DND-41 (cell line): Measurements from ENCODE around the gene PCED1A.

Experiments
- ATAC-seq: fragments of 200-7000 bp; cut with Tn5 transposase; 3 replicates; pipeline ENCODE4 v1.9.1; 2021; ENCODE audit warnings: low read depth; ENCODE audit not compliant: insufficient read depth
- DNase-seq: peaks from one replicate; pipeline ENCODE4 v3.0.0-alpha.2; 2020
- H2AFZ ChIP-seq: 2 replicates; pipeline ENCODE4 v1.6.0; 2012; ENCODE audit warnings: low read depth, low read length
- H3K27ac ChIP-seq: 2 replicates; pipeline ENCODE4 v1.5.1; 2012; ENCODE audit warnings: low read length, inconsistent platforms
- H3K27me3 ChIP-seq: fragments of 200-600 bp; sonication (generic); 2 replicates; pipeline ENCODE4 v1.6.0; 2012; ENCODE audit warnings: low read length, mild to moderate bottlenecking, inconsistent platforms; ENCODE audit not compliant: insufficient read depth, poor library complexity
- H3K36me3 ChIP-seq: 2 replicates; pipeline ENCODE4 v1.5.1; 2012; ENCODE audit warnings: low read length, inconsistent platforms; ENCODE audit not compliant: insufficient read depth
- H3K4me1 ChIP-seq: 2 replicates; pipeline ENCODE4 v1.5.1; 2012; ENCODE audit warnings: mild to moderate bottlenecking, low read length; ENCODE audit not compliant: insufficient read depth
- H3K4me2 ChIP-seq: 2 replicates; pipeline ENCODE4 v1.6.0; 2012; ENCODE audit warnings: mild to moderate bottlenecking, moderate library complexity, low read length, inconsistent platforms; ENCODE audit not compliant: insufficient read depth
- H3K4me3 ChIP-seq, 2 experiments: fragments of 200-600 bp in 1 of 2; shearing (Covaris generic) in 1 of 2; 2 replicates each; pipeline ENCODE4 v1.5.1; 2012 to 2016; ENCODE audit warnings: inconsistent platforms in 2 of 2, low read length in 2 of 2, mild to moderate bottlenecking in 2 of 2, low read depth in 1 of 2, moderate library complexity in 1 of 2
- H3K79me2 ChIP-seq: 2 replicates; pipeline ENCODE4 v1.6.0; 2012; ENCODE audit warnings: low read length, inconsistent platforms; ENCODE audit not compliant: insufficient read depth
- H3K9ac ChIP-seq: 2 replicates; pipeline ENCODE4 v1.6.0; 2012; ENCODE audit warnings: low read depth, mild to moderate bottlenecking, inconsistent platforms, low read length, moderate library complexity
- H3K9me3 ChIP-seq: 2 replicates; pipeline ENCODE4 v1.5.1; 2012; ENCODE audit warnings: low read length, moderate library complexity, mild to moderate bottlenecking, inconsistent platforms; ENCODE audit not compliant: insufficient read depth, severe bottlenecking
- H4K20me1 ChIP-seq: 2 replicates; pipeline ENCODE4 v1.6.0; 2012; ENCODE audit warnings: low read length; ENCODE audit not compliant: insufficient read depth
- CTCF ChIP-seq: IDR thresholded peaks from 2 replicates; pipeline ENCODE4 v1.5.1; 2012; ENCODE audit warnings: borderline replicate concordance, low read length, moderate library complexity, mild to moderate bottlenecking; ENCODE audit not compliant: poor library complexity, severe bottlenecking; ENCODE audit errors: extremely low read depth
- EZH2 ChIP-seq: IDR thresholded peaks from 3 replicates; pipeline ENCODE4 v1.6.1; 2012; ENCODE audit warnings: borderline replicate concordance, low read depth, mild to moderate bottlenecking, moderate library complexity, low read length, inconsistent platforms; ENCODE audit not compliant: severe bottlenecking

PCED1A gene

DNA sequence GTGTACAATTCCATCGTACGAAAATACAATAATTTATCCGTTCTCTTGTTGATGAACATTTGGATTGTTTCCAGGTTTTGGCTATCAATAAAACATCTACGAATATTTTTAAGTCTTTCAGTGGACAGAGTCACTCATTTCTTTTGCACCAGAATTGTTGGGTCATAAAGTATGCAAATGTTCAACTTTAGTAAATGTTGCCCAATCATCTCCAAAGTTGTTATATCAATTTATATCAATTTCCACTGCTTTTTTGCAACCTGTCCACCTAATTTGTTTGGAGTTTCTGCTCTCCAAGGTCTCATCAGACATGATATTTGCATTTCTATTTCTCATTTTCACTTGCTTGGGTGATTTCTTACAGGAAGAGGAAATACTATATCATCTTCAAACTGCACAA, 13.8 kb downstream of the PCED1A start:
- H3K4me2 ChIP-seq, result no peak overlapping the region

DNA sequence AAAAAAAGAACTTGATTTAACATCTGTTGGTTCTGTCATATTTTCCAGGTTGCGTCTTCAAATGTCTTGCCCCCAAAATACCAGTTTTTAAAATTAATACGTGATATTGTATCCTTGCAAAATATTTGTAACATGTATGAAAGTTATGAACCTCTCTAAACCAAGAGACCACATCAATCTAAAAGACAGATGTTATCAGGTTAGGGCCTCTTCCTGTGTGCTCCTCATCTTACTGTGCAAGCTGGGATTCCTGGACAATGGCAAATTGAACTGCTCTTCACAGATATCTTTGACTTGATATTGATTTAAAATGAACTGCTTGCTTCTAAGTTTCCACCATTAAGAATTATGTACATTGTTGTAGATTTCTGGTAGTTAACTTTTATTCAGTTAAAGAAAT, 14.7 kb downstream of the PCED1A start:
- Histone ChIP-seq H4K20me1 (peaks cover 14% of the 10 kb centered on the region), H3K27me3 (peaks cover 13% of the 10 kb centered on the region), H3K36me3 (no peaks in the 10 kb centered on the region), H3K4me2 (peak overlapping the region; percentile 8; the same call in 1 of the 2 replicates), H3K4me3 (no peak overlapping the region), H3K79me2 (no peaks in the 10 kb centered on the region), H3K9ac (no peak overlapping the region), H3K4me1 (peaks cover 34% of the 10 kb centered on the region), H3K27ac (no peak overlapping the region), H3K9me3 (no peaks in the 10 kb centered on the region), H2AFZ (no peak overlapping the region)
- DNase-seq, result peak; percentile 39
- ATAC-seq, result peak; percentile 67
- no peak for TF ChIP-seq EZH2
- no peak for TF ChIP-seq CTCF

More for the DNA sequence above, 13.8 kb downstream of the PCED1A start:
- Histone ChIP-seq H3K27me3 (peaks cover 13% of the 10 kb centered on the region), H4K20me1 (peaks cover 6% of the 10 kb centered on the region), H2AFZ (no peak overlapping the region), H3K4me1 (peaks cover 25% of the 10 kb centered on the region), H3K36me3 (no peaks in the 10 kb centered on the region), H3K4me3 (no peak overlapping the region), H3K79me2 (no peaks in the 10 kb centered on the region), H3K27ac (no peak overlapping the region), H3K9ac (no peak overlapping the region), H3K9me3 (no peaks in the 10 kb centered on the region)
- ATAC-seq, result no peak
- DNase-seq, result no peak
- TF ChIP-seq CTCF (no peak), EZH2 (no peak)

GRCh38 chr20:2822073-2822472, 18.4 kb downstream of the PCED1A start:
- Histone ChIP-seq H3K4me3 (no peak overlapping the region), H4K20me1 (peaks cover 42% of the 10 kb centered on the region), H3K36me3 (no peaks in the 10 kb centered on the region), H3K4me2 (peak overlapping the region; percentile 53; the same call in 1 of the 2 replicates), H3K9me3 (no peaks in the 10 kb centered on the region), H3K27me3 (peaks cover 28% of the 10 kb centered on the region), H3K4me1 (peaks cover 35% of the 10 kb centered on the region), H3K27ac (no peak overlapping the region), H3K9ac (no peak overlapping the region), H3K79me2 (no peaks in the 10 kb centered on the region), H2AFZ (no peak overlapping the region)
- DNase-seq (peak; percentile 92), ATAC-seq (peak; percentile 95)
- TF ChIP-seq EZH2, result no peak
- no peak for TF ChIP-seq CTCF
